HepG2 (cell line): ENCODE results near the gene C12orf43. TPM values are rescaled to one million over a fixed set of nuclear protein-coding genes. Genes with fewer than 3 reads are reported as not detected.

Experiments
- ATAC-seq: fragments of 200-7000 bp; cut with Tn5 transposase; 3 replicates; pipeline ENCODE4 v1.9.1; 2020; ENCODE audit warnings: mild to moderate bottlenecking, moderate library complexity
- BruUV-seq: library from RNA; stranded (reverse); fragments of 400-500 nt; replicated peaks from 2 replicates; lab custom pipeline; 2021; lab: Mats Ljungman, UMichigan
- CTCF ChIA-PET: fragments of 300-600 bp; formaldehyde crosslinking; extraction: SDS; loops from one replicate; lab custom pipeline; 2021; ENCODE audit warnings: low total read pairs, inconsistent platforms, low intra/inter-chr PET ratio; lab: Yijun Ruan, JAX
- POLR2A ChIA-PET: fragments of 350-600 bp; sonication (Branson Sonifier 250); formaldehyde crosslinking; loops from one replicate; lab custom pipeline; 2020; ENCODE audit warnings: antibody characterized with exemption, inconsistent platforms; lab: Yijun Ruan, JAX
- DNase-seq: peaks from one replicate; pipeline ENCODE4 v3.0.0-alpha.2; 2015; ENCODE audit warnings: low spot score
- FAIRE-seq: peaks from 3 replicates; lab custom pipeline; 2011; peaks lifted over from hg19 to GRCh38; lab: Jason Lieb, UNC
- H2AFZ ChIP-seq: one replicate; pipeline ENCODE4 v1.6.1; 2011; ENCODE audit warnings: low read length, inconsistent platforms
- H3K27ac ChIP-seq: fragments of 300-600 bp; 3 replicates; pipeline ENCODE4 v1.8.0; 2011; ENCODE audit warnings: mixed run types, mild to moderate bottlenecking, mixed read lengths, low read length, inconsistent platforms; ENCODE audit not compliant: insufficient read depth; ENCODE audit errors: extremely low read length
- H3K27me3 ChIP-seq, 2 experiments: fragments of 200-600 bp in 1 of 2; 2 replicates in 1 of 2; 3 replicates in 1 of 2; pipeline versions ENCODE4 v1.6.0 to v1.8.0; 2011; ENCODE audit warnings: low read length in 2 of 2, mild to moderate bottlenecking in 2 of 2, moderate library complexity in 2 of 2, inconsistent platforms in 1 of 2; ENCODE audit not compliant: insufficient read depth in 2 of 2, control insufficient read depth in 1 of 2
- H3K36me3 ChIP-seq, 2 experiments: fragments of 200-600 bp in 1 of 2; replicated peaks in 1 of 2; 2 replicates in 1 of 2; 3 replicates in 1 of 2; pipeline versions ENCODE4 v1.5.1 to v1.8.0; 2011; ENCODE audit warnings: low read length in 2 of 2, inconsistent platforms in 1 of 2; ENCODE audit not compliant: insufficient read depth in 2 of 2, control insufficient read depth in 1 of 2
- H3K4me1 ChIP-seq: 2 replicates; pipeline ENCODE4 v1.5.1; 2012; ENCODE audit warnings: low read length, inconsistent platforms; ENCODE audit not compliant: insufficient read depth
- H3K4me2 ChIP-seq: 2 replicates; pipeline ENCODE4 v1.6.0; 2011; ENCODE audit warnings: low read depth, low read length, inconsistent platforms
- H3K4me3 ChIP-seq, 3 experiments: fragments of 200-600 bp in 1 of 3; sonication (generic), shearing (Covaris generic) in 1 of 3; replicated peaks in 1 of 3; 2 replicates each; pipeline ENCODE4 v1.5.1; 2011 to 2016; ENCODE audit warnings: low read length in 3 of 3, inconsistent platforms in 2 of 3, low read depth in 2 of 3, mild to moderate bottlenecking in 2 of 3, control low read depth in 1 of 3, mixed read lengths in 1 of 3; ENCODE audit not compliant: insufficient read depth in 1 of 3
- H3K79me2 ChIP-seq: one replicate; pipeline ENCODE4 v1.6.1; 2011; ENCODE audit warnings: low read length, inconsistent platforms; ENCODE audit not compliant: insufficient read depth
- H3K9ac ChIP-seq: 2 replicates; pipeline ENCODE4 v1.6.0; 2011; ENCODE audit warnings: mild to moderate bottlenecking, low read depth, low read length, inconsistent platforms; ENCODE audit not compliant: insufficient read depth
- H3K9me3 ChIP-seq: 2 replicates; pipeline ENCODE4 v1.5.1; 2012; ENCODE audit warnings: mild to moderate bottlenecking, low read length
- H4K20me1 ChIP-seq: 2 replicates; pipeline ENCODE4 v1.6.0; 2011; ENCODE audit warnings: inconsistent platforms, mild to moderate bottlenecking, low read length, moderate library complexity; ENCODE audit not compliant: insufficient read depth
- HNRNPLL ChIP-seq: fragments of 200-400 bp; formaldehyde crosslinking; IDR thresholded peaks from 2 replicates; pipeline ENCODE4 v1.6.1; 2017; ENCODE audit warnings: mild to moderate bottlenecking, low read depth, low read length; ENCODE audit not compliant: poor library complexity, severe bottlenecking
- JUND ChIP-seq: sonication (generic); formaldehyde crosslinking; IDR thresholded peaks from 2 replicates; pipeline ENCODE4 v1.8.0; 2022; ENCODE audit warnings: mild to moderate bottlenecking, missing genetic modification reagents
- KDM1A ChIP-seq: IDR thresholded peaks from 2 replicates; pipeline ENCODE4 v1.6.1; 2016; ENCODE audit warnings: missing compliant biosample characterization
- NFKB2 ChIP-seq: sonication (generic); formaldehyde crosslinking; IDR thresholded peaks from 2 replicates; pipeline ENCODE4 v1.4.0; 2020; ENCODE audit warnings: missing genetic modification reagents, borderline replicate concordance
- NR2F6 ChIP-seq, 2 experiments: IDR thresholded peaks; 2 replicates each; pipeline ENCODE4 v1.6.1; 2016; ENCODE audit warnings: antibody characterized with exemption in 1 of 2, mild to moderate bottlenecking in 1 of 2
- REPIN1 ChIP-seq: sonication (generic); formaldehyde crosslinking; IDR thresholded peaks from 2 replicates; pipeline ENCODE4 v1.8.0; 2022; ENCODE audit warnings: missing genetic modification reagents, low read depth, mild to moderate bottlenecking, borderline replicate concordance
- SP1 ChIP-seq, 2 experiments: fragments of 450-650 bp in 1 of 2; sonication (generic) in 1 of 2; formaldehyde crosslinking in 1 of 2; IDR thresholded peaks; 2 replicates each; pipeline versions ENCODE4 v1.4.0 to v1.6.1; 2016 to 2020; ENCODE audit warnings: missing genetic modification reagents in 1 of 2
- SP140L ChIP-seq: sonication (generic); formaldehyde crosslinking; IDR thresholded peaks from 2 replicates; pipeline ENCODE4 v1.4.0; 2020; ENCODE audit warnings: missing genetic modification reagents, borderline replicate concordance
- STAG1 ChIP-seq: sonication (generic); formaldehyde crosslinking; IDR thresholded peaks from 2 replicates; pipeline ENCODE4 v1.4.0; 2020; ENCODE audit warnings: missing genetic modification reagents
- THAP11 ChIP-seq: IDR thresholded peaks from 2 replicates; pipeline ENCODE4 v1.6.1; 2016; ENCODE audit warnings: missing biosample characterization, missing genetic modification reagents
- ZC3H13 ChIP-seq: sonication (generic); formaldehyde crosslinking; IDR thresholded peaks from 2 replicates; pipeline ENCODE4 v1.8.1; 2023; ENCODE audit warnings: mild to moderate bottlenecking, missing genetic modification reagents, moderate library complexity
- ZNF678 ChIP-seq: sonication (generic); formaldehyde crosslinking; IDR thresholded peaks from 2 replicates; pipeline ENCODE4 v1.4.0; 2020; ENCODE audit warnings: mild to moderate bottlenecking, missing genetic modification reagents
- ZNF878 ChIP-seq: sonication (generic); formaldehyde crosslinking; IDR thresholded peaks from 2 replicates; pipeline ENCODE4 v1.8.1; 2023; ENCODE audit warnings: mild to moderate bottlenecking, missing genetic modification reagents, moderate library complexity
- WGBS: methylation state at CpG from one replicate; pipeline ENCODE4 v1.1.6; 2017; ENCODE audit warnings: low lambda C conversion rate; 5-methylcytosine and 5-hydroxymethylcytosine counted together
- in situ Hi-C: cut with HindIII; loops from 2 replicates; pipeline ENCODE4 v1.10.0; 2017; ENCODE audit warnings: low pct_unique_long_range_greater_than_20kb; ENCODE audit not compliant: extremely low pct_ligation_motif_present
- intact Hi-C: fragments of 100-400 bp; cut with micrococcal nuclease; formaldehyde crosslinking; loops from one replicate; pipeline ENCODE4 v1.10.0; 2022; ENCODE audit not compliant: unreplicated experiment
- polyA plus RNA-seq, 8 experiments: library from polyadenylated mRNA; depleted of rRNA in 3 of 8; stranded (reverse) in 7 of 8; unstranded in 1 of 8; fragments of >200 nt; fragmentation: Illumina TruSeq in 4 of 8; extraction: Trizol in 4 of 8; gene quantifications; 2 replicates each; pipeline versions ENCODE4 v1.2.1 to v1.2.3, GENCODE V29; 2011 to 2016; ENCODE audit warnings: low read depth in 4 of 8, missing spikeins in 1 of 8, mixed read lengths in 1 of 8; ENCODE audit not compliant: insufficient read depth in 1 of 8
- total RNA-seq, 5 experiments: library from RNA; depleted of rRNA; stranded (reverse); fragments of >200 nt; fragmentation: Illumina TruSeq; extraction: Trizol; gene quantifications; 2 replicates each; pipeline ENCODE4 v1.2.3, GENCODE V29; 2016; ENCODE audit warnings: low read depth in 1 of 5
- TF ChIP-seq, protein P1 (sequence below): sonication (generic); formaldehyde crosslinking; conservative IDR thresholded peaks from 2 replicates; pipeline ENCODE4 v1.5.0; 2020; ENCODE audit warnings: missing genetic modification reagents
- TF ChIP-seq, protein P2 (sequence below): sonication (generic); formaldehyde crosslinking; IDR thresholded peaks from 2 replicates; pipeline ENCODE4 v1.5.0; 2020; ENCODE audit warnings: mild to moderate bottlenecking, missing genetic modification reagents, moderate library complexity
- TF ChIP-seq, protein P3 (sequence below), 2 experiments: sonication (generic) in 1 of 2; formaldehyde crosslinking in 1 of 2; IDR thresholded peaks; 2 replicates each; pipeline versions ENCODE4 v1.4.0 to v1.6.1; 2018 to 2020; ENCODE audit warnings: missing genetic modification reagents in 2 of 2, borderline replicate concordance in 1 of 2, low read depth in 1 of 2, mild to moderate bottlenecking in 1 of 2, missing biosample characterization in 1 of 2
- TF ChIP-seq, protein P4 (sequence below): sonication (generic); formaldehyde crosslinking; IDR thresholded peaks from 2 replicates; pipeline ENCODE4 v1.4.0; 2020; ENCODE audit warnings: missing genetic modification reagents

The C12orf43 gene
- total and polyA plus RNA-seq, 2 of the 13 experiments (the other 11 are each of a cell fraction or from before 2014, with no cell fraction given) = 7.9 to 11.1 TPM

DNA sequence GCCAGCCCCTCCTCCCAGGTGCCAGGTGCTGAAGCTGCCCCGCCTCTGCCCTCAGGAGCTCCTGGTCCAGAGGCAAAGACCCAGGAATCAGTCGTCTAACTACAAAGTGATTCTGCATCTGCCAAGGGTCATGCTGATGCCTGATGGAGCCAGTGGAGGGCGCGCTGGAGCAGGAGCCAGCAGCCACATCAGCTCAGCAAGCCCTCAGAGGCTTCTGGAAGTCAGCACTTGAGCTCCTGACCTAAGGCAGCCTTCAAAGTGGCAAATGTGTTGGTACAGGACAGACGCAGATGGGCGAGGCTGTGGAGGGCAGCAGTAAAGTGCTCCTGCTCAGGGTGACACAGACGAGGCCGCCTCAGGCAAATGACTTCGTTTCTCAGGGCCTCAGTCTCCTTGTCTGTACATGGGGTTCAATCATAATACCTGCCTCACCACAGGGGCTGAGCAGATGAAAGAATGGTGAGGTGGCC is 10.9 kb downstream of the C12orf43 start:
- peak; percentile 59 for DNase-seq
- no peak overlapping the region for H3K27ac ChIP-seq
- no peak overlapping the region for H3K4me3 ChIP-seq
- no peaks in the 10 kb centered on the region for H3K27me3 ChIP-seq
- in situ Hi-C loops (no loop called here), intact Hi-C loops (loop anchor here (1.0 kb wide), 1 partner anchor 105 kb away; no protein-coding TSS in a partner anchor)
- peaks cover 16% of the 10 kb centered on the region; the same call in 1 of the 2 replicates for H3K4me1 ChIP-seq
- CTCF ChIA-PET = interaction anchor here (1.0 to 1.2 kb wide), 2 partner anchors 90 to 105 kb away, joined by 3 to 5 read pairs; no protein-coding TSS in a partner anchor
- no peak overlapping the region for H3K9ac ChIP-seq
- 74% methylated on average over 8 of the region's 9 CpGs for WGBS
- H3K36me3 ChIP-seq = peaks cover 23 to 74% of the 10 kb centered on the region in 2 experiments
- H3K4me2 ChIP-seq = no peak overlapping the region
- 0 out of 2 replicates have a peak, but pooled peaks cover 3% of the 10 kb centered on the region for H4K20me1 ChIP-seq
- no peak overlapping the region for H2AFZ ChIP-seq
- peak; percentile 44 for ATAC-seq
- FAIRE-seq = peak; percentile 37
- no peaks in the 10 kb centered on the region for H3K79me2 ChIP-seq
- POLR2A ChIA-PET = interaction anchor here (0.7 to 6.7 kb wide), 4 partner anchors 21 to 34 kb away, joined by 3 to 114 read pairs (median 7); partner anchors contain the start of gene HNF1A
- no peaks in the 10 kb centered on the region for H3K9me3 ChIP-seq
- BruUV-seq = no TSS peak
- TF ChIP-seq, protein P1, sequence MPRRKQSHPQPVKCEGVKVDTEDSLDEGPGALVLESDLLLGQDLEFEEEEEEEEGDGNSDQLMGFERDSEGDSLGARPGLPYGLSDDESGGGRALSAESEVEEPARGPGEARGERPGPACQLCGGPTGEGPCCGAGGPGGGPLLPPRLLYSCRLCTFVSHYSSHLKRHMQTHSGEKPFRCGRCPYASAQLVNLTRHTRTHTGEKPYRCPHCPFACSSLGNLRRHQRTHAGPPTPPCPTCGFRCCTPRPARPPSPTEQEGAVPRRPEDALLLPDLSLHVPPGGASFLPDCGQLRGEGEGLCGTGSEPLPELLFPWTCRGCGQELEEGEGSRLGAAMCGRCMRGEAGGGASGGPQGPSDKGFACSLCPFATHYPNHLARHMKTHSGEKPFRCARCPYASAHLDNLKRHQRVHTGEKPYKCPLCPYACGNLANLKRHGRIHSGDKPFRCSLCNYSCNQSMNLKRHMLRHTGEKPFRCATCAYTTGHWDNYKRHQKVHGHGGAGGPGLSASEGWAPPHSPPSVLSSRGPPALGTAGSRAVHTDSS (CRISPR knock-in tag) = no peak
- no peak for TF ChIP-seq SP1 (IDR thresholded peaks at IDR 0.05)
- 0 out of 2 replicates have a peak, but pooled peaks have one; percentile 34 for TF ChIP-seq SP1 (CRISPR knock-in tag; IDR thresholded peaks at IDR 0.05)
- no peak for TF ChIP-seq JUND
- TF ChIP-seq NFKB2 = no peak
- no peak for TF ChIP-seq HNRNPLL
- 0 out of 2 replicates have a peak, but pooled peaks have one; percentile 8 for TF ChIP-seq KDM1A (CRISPR knock-in tag)
- no peak for TF ChIP-seq ZNF878 (CRISPR knock-in tag)
- TF ChIP-seq, protein P2, sequence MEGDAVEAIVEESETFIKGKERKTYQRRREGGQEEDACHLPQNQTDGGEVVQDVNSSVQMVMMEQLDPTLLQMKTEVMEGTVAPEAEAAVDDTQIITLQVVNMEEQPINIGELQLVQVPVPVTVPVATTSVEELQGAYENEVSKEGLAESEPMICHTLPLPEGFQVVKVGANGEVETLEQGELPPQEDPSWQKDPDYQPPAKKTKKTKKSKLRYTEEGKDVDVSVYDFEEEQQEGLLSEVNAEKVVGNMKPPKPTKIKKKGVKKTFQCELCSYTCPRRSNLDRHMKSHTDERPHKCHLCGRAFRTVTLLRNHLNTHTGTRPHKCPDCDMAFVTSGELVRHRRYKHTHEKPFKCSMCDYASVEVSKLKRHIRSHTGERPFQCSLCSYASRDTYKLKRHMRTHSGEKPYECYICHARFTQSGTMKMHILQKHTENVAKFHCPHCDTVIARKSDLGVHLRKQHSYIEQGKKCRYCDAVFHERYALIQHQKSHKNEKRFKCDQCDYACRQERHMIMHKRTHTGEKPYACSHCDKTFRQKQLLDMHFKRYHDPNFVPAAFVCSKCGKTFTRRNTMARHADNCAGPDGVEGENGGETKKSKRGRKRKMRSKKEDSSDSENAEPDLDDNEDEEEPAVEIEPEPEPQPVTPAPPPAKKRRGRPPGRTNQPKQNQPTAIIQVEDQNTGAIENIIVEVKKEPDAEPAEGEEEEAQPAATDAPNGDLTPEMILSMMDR (CRISPR knock-in tag) = peak; percentile 88
- no peak for TF ChIP-seq ZNF678 (CRISPR knock-in tag)
- no peak for TF ChIP-seq NR2F6 (IDR thresholded peaks at IDR 0.05)
- TF ChIP-seq NR2F6 (CRISPR knock-in tag; IDR thresholded peaks at IDR 0.05) = 0 out of 2 replicates have a peak, but pooled peaks have one; percentile 15
- TF ChIP-seq, protein P3, sequence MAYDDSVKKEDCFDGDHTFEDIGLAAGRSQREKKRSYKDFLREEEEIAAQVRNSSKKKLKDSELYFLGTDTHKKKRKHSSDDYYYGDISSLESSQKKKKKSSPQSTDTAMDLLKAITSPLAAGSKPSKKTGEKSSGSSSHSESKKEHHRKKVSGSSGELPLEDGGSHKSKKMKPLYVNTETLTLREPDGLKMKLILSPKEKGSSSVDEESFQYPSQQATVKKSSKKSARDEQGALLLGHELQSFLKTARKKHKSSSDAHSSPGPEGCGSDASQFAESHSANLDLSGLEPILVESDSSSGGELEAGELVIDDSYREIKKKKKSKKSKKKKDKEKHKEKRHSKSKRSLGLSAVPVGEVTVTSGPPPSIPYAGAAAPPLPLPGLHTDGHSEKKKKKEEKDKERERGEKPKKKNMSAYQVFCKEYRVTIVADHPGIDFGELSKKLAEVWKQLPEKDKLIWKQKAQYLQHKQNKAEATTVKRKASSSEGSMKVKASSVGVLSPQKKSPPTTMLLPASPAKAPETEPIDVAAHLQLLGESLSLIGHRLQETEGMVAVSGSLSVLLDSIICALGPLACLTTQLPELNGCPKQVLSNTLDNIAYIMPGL (CRISPR knock-in tag; IDR thresholded peaks at IDR 0.05; ENCODE audit: borderline replicate concordance in 1 of 2, low read depth in 1 of 2) = 0 out of 4 replicates have a peak, but pooled peaks of 1 of the 2 experiments have one; percentile 21
- no peak for TF ChIP-seq SP140L (CRISPR knock-in tag)
- TF ChIP-seq REPIN1 (CRISPR knock-in tag) = peak; percentile 46; the same call in 1 of the 2 replicates
- TF ChIP-seq, protein P4, sequence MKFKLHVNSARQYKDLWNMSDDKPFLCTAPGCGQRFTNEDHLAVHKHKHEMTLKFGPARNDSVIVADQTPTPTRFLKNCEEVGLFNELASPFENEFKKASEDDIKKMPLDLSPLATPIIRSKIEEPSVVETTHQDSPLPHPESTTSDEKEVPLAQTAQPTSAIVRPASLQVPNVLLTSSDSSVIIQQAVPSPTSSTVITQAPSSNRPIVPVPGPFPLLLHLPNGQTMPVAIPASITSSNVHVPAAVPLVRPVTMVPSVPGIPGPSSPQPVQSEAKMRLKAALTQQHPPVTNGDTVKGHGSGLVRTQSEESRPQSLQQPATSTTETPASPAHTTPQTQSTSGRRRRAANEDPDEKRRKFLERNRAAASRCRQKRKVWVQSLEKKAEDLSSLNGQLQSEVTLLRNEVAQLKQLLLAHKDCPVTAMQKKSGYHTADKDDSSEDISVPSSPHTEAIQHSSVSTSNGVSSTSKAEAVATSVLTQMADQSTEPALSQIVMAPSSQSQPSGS (CRISPR knock-in tag) = peak; percentile 32; the same call in 1 of the 2 replicates
- peak; percentile 58 for TF ChIP-seq ZC3H13 (CRISPR knock-in tag)
- TF ChIP-seq STAG1 (CRISPR knock-in tag) = peak; percentile 81
- peak; percentile 33; the same call in 1 of the 2 replicates for TF ChIP-seq THAP11 (CRISPR knock-in tag)
